GM21526 (cell line): ENCODE data around the gene BBOF1.
"Not testable (repeated sequence)": the region's sequence is repeated elsewhere in the genome, so short reads cannot be mapped to it uniquely, and the experiment has no call there.

Experiments used
- ATAC-seq: cut with Tn5 transposase; IDR thresholded peaks from one replicate; pipeline ENCODE4 v1.9.1; 2021; ENCODE audit warnings: moderate library complexity; ENCODE audit not compliant: unreplicated experiment, low FRiP score

BBOF1 gene

GRCh38 chr14:74084277-74085046 is 65.3 kb downstream of the BBOF1 start, which contains the start of the genes ALDH6A1 and LIN52:
ALDH6A1 (minus strand) TSS chr14:74084453; CDS start chr14:74084394, 59 bp downstream.
LIN52 (plus strand) TSS chr14:74084956; CDS start chr14:74084975, 19 bp downstream.
- peak; percentile 89 for ATAC-seq

- ATAC-seq = peak; percentile 5
These were observed 66.0 kb downstream of the BBOF1 start for GRCh38 chr14:74085047-74085637.

- ATAC-seq = no peak
These were observed 66.7 kb downstream of the BBOF1 start for GRCh38 chr14:74085828-74086227.

GRCh38 chr14:74089251-74090020 is 70.3 kb downstream of the BBOF1 start:
- no peak for ATAC-seq

- no peak for ATAC-seq
These were observed 86.2 kb downstream of the BBOF1 start for GRCh38 chr14:74105381-74105780.

DNA sequence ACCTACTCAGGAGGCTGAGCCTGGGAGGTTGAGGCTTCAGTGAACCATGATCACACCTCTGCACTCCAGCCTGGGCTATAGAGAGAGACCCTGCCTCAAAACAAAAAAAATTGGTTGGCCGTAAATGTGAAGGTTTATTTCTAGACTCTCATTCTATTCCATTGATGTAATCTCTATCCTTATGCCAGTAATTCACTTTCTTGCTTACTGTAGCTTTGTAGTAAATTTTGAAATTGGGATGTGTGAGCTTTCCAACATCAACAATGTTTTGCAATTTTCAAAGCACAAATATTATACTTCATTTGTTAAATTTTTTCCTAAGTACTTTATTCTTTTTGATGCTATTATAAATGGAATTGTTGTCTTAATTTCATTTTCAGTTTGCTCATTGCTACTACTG is 90.2 kb downstream of the BBOF1 start:
- no peak for ATAC-seq

GRCh38 chr14:74111395-74112216 is 92.5 kb downstream of the BBOF1 start:
- ATAC-seq = not testable (repeated sequence)
